ENCODE results near the gene CSRP1. TPM values are rescaled to one million over a fixed set of nuclear protein-coding genes. Genes with fewer than 3 reads are reported as not detected.

CSRP1 gene
- total and polyA plus RNA-seq, 2 of the 13 experiments (the other 11 are each of a cell fraction or from before 2014, with no cell fraction given): 17.7 to 68.9 TPM

DNA sequence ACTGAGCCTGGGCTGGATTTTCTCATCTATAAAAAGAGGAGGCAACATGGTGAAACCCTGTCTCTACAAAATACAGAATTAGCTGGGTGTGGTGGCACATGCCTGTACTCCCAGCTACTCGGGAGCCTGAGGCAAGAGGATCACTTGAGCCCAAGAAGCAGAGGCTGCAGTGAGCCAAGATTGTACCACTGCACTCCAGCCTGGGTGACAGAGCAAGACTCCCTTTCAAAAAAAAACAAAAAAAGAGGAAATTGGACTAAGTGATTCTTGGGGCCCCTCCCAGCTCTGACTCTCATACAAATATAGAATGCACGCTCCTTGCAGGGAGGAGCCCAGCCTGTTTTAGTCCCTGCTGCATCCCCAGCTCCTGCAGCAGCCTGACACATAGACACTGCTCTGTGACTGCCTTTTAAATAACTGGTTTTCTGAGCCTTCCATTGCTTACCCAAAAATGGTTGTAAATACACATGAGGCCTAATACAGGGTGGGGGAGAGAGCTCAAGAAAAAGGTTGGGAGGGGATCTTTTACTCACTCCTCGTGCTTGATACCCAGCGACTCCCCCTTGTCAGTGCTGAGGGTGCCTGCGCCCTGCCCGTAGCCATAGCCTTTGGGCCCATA lies 17.2 kb downstream of the CSRP1 start:
- CTCF ChIA-PET (ENCODE audit: low intra/inter-chr PET ratio, low total read pairs): no interaction called here
- Histone ChIP-seq H3K9ac (ENCODE audit: insufficient read depth, low read depth, low read length) (no peak overlapping the region), H3K27ac (ENCODE audit: extremely low read length, insufficient read depth, low read length) (no peak overlapping the region), H3K9me3 (ENCODE audit: low read length) (no peaks in the 10 kb centered on the region), H3K4me1 (ENCODE audit: insufficient read depth, low read length) (peaks cover 14% of the 10 kb centered on the region), H3K79me2 (ENCODE audit: insufficient read depth, low read length) (no peaks in the 10 kb centered on the region), H3K27me3 (ENCODE audit: control insufficient read depth in 1 of 2, insufficient read depth in 2 of 2, low read length in 2 of 2) (no peaks in the 10 kb centered on the region), H2AFZ (ENCODE audit: low read length) (no peak overlapping the region), H3K36me3 (replicated peaks in 1 of 2; ENCODE audit: control insufficient read depth in 1 of 2, insufficient read depth in 2 of 2, low read length in 2 of 2) (peaks cover 8 to 15% of the 10 kb centered on the region in 2 experiments; a peak in 2 of 5 replicates), H3K4me2 (ENCODE audit: low read depth, low read length) (no peak overlapping the region), H3K4me3 (replicated peaks in 1 of 3; ENCODE audit: insufficient read depth in 1 of 3, low read depth in 2 of 3, low read length in 3 of 3) (no peak overlapping the region), H4K20me1 (ENCODE audit: insufficient read depth, low read length) (no peaks in the 10 kb centered on the region)
- WGBS (ENCODE audit: low lambda C conversion rate): 97% methylated on average over 6 of the region's 6 CpGs
- in situ Hi-C loops (cut with HindIII; ENCODE audit: extremely low pct_ligation_motif_present, low pct_unique_long_range_greater_than_20kb): no loop called here
- TF ChIP-seq ZNF766 (CRISPR knock-in tag; IDR thresholded peaks at IDR 0.05; ENCODE audit: borderline replicate concordance) (no peak), KLF15 (CRISPR knock-in tag; IDR thresholded peaks at IDR 0.05; ENCODE audit: borderline replicate concordance) (no peak), NR3C1 (CRISPR knock-in tag; IDR thresholded peaks at IDR 0.05) (no peak)
- no TSS peak for BruUV-seq (replicated peaks)
- intact Hi-C loops (cut with micrococcal nuclease; ENCODE audit: unreplicated experiment): no loop called here
- no peak for DNase-seq (ENCODE audit: low spot score)
- no peak for ATAC-seq
- no peak for FAIRE-seq
- POLR2A ChIA-PET: no interaction called here

DNA sequence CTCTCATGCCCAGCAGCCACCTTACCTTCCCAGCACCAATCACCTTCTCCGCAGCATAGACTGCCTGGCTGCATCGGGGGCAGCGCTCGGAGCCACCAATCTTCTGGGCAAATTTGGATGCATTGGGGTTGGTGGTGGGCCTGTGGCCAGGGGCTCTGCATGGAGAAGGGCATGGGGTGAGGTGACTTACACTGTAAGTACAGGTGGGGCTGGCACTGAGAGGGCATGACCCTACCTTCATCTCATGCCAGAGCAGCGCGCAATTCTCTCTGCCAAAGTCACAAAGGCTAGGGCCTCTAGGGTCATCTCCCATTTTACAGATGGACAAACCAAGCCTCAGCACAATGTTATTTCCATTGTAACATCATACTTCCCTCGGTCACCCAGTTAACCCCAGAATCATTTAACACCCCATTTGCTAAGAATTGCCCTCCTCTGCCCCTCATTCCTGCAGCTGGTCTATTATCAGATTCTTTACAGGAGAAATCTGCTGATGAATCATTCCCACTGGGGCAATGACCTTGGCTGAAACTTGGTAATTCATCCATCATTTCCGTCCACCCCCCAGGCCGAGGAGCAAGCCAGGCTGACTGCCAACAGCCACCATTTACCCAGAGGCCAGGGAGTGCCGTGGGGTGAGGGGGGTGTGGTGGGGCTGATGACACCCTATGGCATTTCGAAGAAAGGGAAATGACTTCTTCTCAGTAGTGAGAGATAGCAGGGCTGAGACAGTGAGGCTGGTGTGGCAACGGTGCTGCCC lies 17.9 kb downstream of the CSRP1 start:
- Histone ChIP-seq H3K27me3 (ENCODE audit: control insufficient read depth in 1 of 2, insufficient read depth in 2 of 2, low read length in 2 of 2) (no peaks in the 10 kb centered on the region), H3K4me3 (replicated peaks in 1 of 3; ENCODE audit: insufficient read depth in 1 of 3, low read depth in 2 of 3, low read length in 3 of 3) (no peak overlapping the region), H3K9me3 (ENCODE audit: low read length) (no peaks in the 10 kb centered on the region), H3K36me3 (replicated peaks in 1 of 2; ENCODE audit: control insufficient read depth in 1 of 2, insufficient read depth in 2 of 2, low read length in 2 of 2) (peaks cover 9 to 18% of the 10 kb centered on the region in 2 experiments; a peak in 3 of 5 replicates), H3K27ac (ENCODE audit: extremely low read length, insufficient read depth, low read length) (no peak overlapping the region), H3K9ac (ENCODE audit: insufficient read depth, low read depth, low read length) (no peak overlapping the region), H3K4me1 (ENCODE audit: insufficient read depth, low read length) (peaks cover 6% of the 10 kb centered on the region), H3K4me2 (ENCODE audit: low read depth, low read length) (no peak overlapping the region), H2AFZ (ENCODE audit: low read length) (no peak overlapping the region), H3K79me2 (ENCODE audit: insufficient read depth, low read length) (no peaks in the 10 kb centered on the region), H4K20me1 (ENCODE audit: insufficient read depth, low read length) (no peaks in the 10 kb centered on the region)
- FAIRE-seq (no peak), DNase-seq (ENCODE audit: low spot score) (no peak), ATAC-seq (no peak)
- in situ Hi-C loops (cut with HindIII; ENCODE audit: extremely low pct_ligation_motif_present, low pct_unique_long_range_greater_than_20kb): no loop called here
- CTCF ChIA-PET (ENCODE audit: low intra/inter-chr PET ratio, low total read pairs): no interaction called here
- intact Hi-C loops (cut with micrococcal nuclease; ENCODE audit: unreplicated experiment): no loop called here
- TF ChIP-seq SNAI1 (CRISPR knock-in tag; IDR thresholded peaks at IDR 0.05; ENCODE audit: borderline replicate concordance) (no peak), ZNF253 (CRISPR knock-in tag; IDR thresholded peaks at IDR 0.05; ENCODE audit: borderline replicate concordance) (no peak), CSRNP1 (CRISPR knock-in tag; IDR thresholded peaks at IDR 0.05) (no peak), HMG20B (CRISPR knock-in tag; conservative IDR thresholded peaks at IDR 0.05) (no peak)
- TF ChIP-seq, protein P1, sequence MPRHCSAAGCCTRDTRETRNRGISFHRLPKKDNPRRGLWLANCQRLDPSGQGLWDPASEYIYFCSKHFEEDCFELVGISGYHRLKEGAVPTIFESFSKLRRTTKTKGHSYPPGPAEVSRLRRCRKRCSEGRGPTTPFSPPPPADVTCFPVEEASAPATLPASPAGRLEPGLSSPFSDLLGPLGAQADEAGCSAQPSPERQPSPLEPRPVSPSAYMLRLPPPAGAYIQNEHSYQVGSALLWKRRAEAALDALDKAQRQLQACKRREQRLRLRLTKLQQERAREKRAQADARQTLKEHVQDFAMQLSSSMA (CRISPR knock-in tag; IDR thresholded peaks at IDR 0.05): no peak
- BruUV-seq (replicated peaks): no TSS peak
- WGBS (ENCODE audit: low lambda C conversion rate): 97% methylated on average over 11 of the region's 12 CpGs
- POLR2A ChIA-PET: no interaction called here
